Neuronal stem cell (in vitro differentiated cells): ENCODE results near the gene KIR3DL2.
"Not testable (repeated sequence)": the region's sequence is repeated elsewhere in the genome, so short reads cannot be mapped to it uniquely, and the experiment has no call there.

ENCODE experiments used
- DNase-seq: peaks from one replicate; pipeline ENCODE4 v3.0.0-alpha.2; 2013; ENCODE audit warnings: low spot score
- H2AFZ ChIP-seq: one replicate; pipeline ENCODE4 v1.6.1; 2013; ENCODE audit warnings: mild to moderate bottlenecking, low read length, inconsistent platforms
- H2AK5ac ChIP-seq: 2 replicates; pipeline ENCODE4 v1.6.1; 2013; ENCODE audit warnings: low read depth, mild to moderate bottlenecking, inconsistent platforms, low read length, moderate library complexity, mixed read lengths
- H2BK120ac ChIP-seq: 2 replicates; pipeline ENCODE4 v1.6.1; 2013; ENCODE audit warnings: low read depth, mild to moderate bottlenecking, inconsistent platforms, low read length, moderate library complexity, mixed read lengths
- H2BK12ac ChIP-seq: one replicate; pipeline ENCODE4 v1.6.1; 2013; ENCODE audit warnings: low read length, inconsistent platforms
- H2BK15ac ChIP-seq: 2 replicates; pipeline ENCODE4 v1.6.1; 2013; ENCODE audit warnings: mild to moderate bottlenecking, low read length, inconsistent platforms, mixed read lengths
- H2BK5ac ChIP-seq: one replicate; pipeline ENCODE4 v1.6.1; 2013; ENCODE audit warnings: inconsistent platforms, mild to moderate bottlenecking, low read length, moderate library complexity
- H3K14ac ChIP-seq: one replicate; pipeline ENCODE4 v1.6.1; 2013; ENCODE audit warnings: low read length, inconsistent platforms
- H3K18ac ChIP-seq: 2 replicates; pipeline ENCODE4 v1.6.1; 2013; ENCODE audit warnings: low read length, inconsistent platforms
- H3K23ac ChIP-seq: 2 replicates; pipeline ENCODE4 v1.6.1; 2013; ENCODE audit warnings: low read depth, mild to moderate bottlenecking, mixed read lengths, low read length, inconsistent platforms; ENCODE audit not compliant: poor library complexity
- H3K27ac ChIP-seq: replicated peaks from 3 replicates; pipeline ENCODE4 v1.5.1; 2013; ENCODE audit warnings: low read length, inconsistent platforms
- H3K27me3 ChIP-seq, 3 experiments: 2 replicates each; pipeline ENCODE4 v1.6.1; 2013; ENCODE audit warnings: low read length in 3 of 3, mild to moderate bottlenecking in 2 of 3, inconsistent platforms in 1 of 3, low read depth in 1 of 3, mixed read lengths in 1 of 3, moderate library complexity in 1 of 3; ENCODE audit not compliant: control insufficient read depth in 3 of 3, insufficient read depth in 3 of 3
- H3K36me3 ChIP-seq, 2 donors: replicated peaks in 1 of 2; 2 replicates each; pipeline ENCODE4 v1.6.1; 2013; ENCODE audit warnings: low read length in 2 of 2; ENCODE audit not compliant: control insufficient read depth in 2 of 2, insufficient read depth in 2 of 2
- H3K4ac ChIP-seq: 2 replicates; pipeline ENCODE4 v1.6.1; 2013; ENCODE audit warnings: inconsistent platforms, mild to moderate bottlenecking, low read length, moderate library complexity
- H3K4me1 ChIP-seq, 2 donors: 1 replicate in 1 of 2; 2 replicates in 1 of 2; pipeline ENCODE4 v1.6.1; 2013; ENCODE audit warnings: low read length in 2 of 2, low read depth in 1 of 2; ENCODE audit not compliant: control insufficient read depth in 2 of 2, insufficient read depth in 1 of 2
- H3K4me2 ChIP-seq: one replicate; pipeline ENCODE4 v1.6.1; 2013; ENCODE audit warnings: mild to moderate bottlenecking, low read length, inconsistent platforms; ENCODE audit not compliant: insufficient read depth, poor library complexity, severe bottlenecking
- H3K4me3 ChIP-seq, 2 donors: 2 replicates each; pipeline ENCODE4 v1.5.1; 2013; ENCODE audit warnings: low read length in 2 of 2, mild to moderate bottlenecking in 2 of 2, inconsistent platforms in 1 of 2, moderate library complexity in 1 of 2
- H3K79me1 ChIP-seq: one replicate; pipeline ENCODE4 v1.6.1; 2013; ENCODE audit warnings: low read depth, mild to moderate bottlenecking, inconsistent platforms, low read length, moderate library complexity
- H3K9ac ChIP-seq: one replicate; pipeline ENCODE4 v1.6.1; 2013; ENCODE audit warnings: mild to moderate bottlenecking, low read depth, low read length, inconsistent platforms; ENCODE audit not compliant: poor library complexity
- H3K9me3 ChIP-seq, 2 donors: replicated peaks in 1 of 2; 2 replicates each; pipeline versions ENCODE3 to v1.6.1; 2013; ENCODE audit warnings: low read length in 2 of 2, mild to moderate bottlenecking in 2 of 2, inconsistent platforms in 1 of 2, low read depth in 1 of 2, mixed read lengths in 1 of 2, moderate library complexity in 1 of 2; ENCODE audit not compliant: control insufficient read depth in 2 of 2, insufficient read depth in 1 of 2
- H4K8ac ChIP-seq: one replicate; pipeline ENCODE4 v1.6.1; 2013; ENCODE audit warnings: low read depth, mild to moderate bottlenecking, inconsistent platforms, low read length, moderate library complexity
- H4K91ac ChIP-seq: one replicate; pipeline ENCODE4 v1.6.1; 2013; ENCODE audit warnings: low read length, low read depth, mild to moderate bottlenecking, inconsistent platforms; ENCODE audit not compliant: poor library complexity
- WGBS, 2 donors: extraction: QIAGEN DNeasy Blood & Tissue Kit; methylation state at CpG; one replicate each; pipeline ENCODE4 v1.1.7; 2013; ENCODE audit warnings: missing lambda C conversion rate in 2 of 2, mixed read lengths in 1 of 2; ENCODE audit not compliant: insufficient read length in 2 of 2, insufficient replicate concordance in 1 of 2; ENCODE audit errors: extremely low coverage in 2 of 2; 5-methylcytosine and 5-hydroxymethylcytosine counted together

KIR3DL2 gene

GRCh38 chr19:54805665-54806515 is 44.4 kb upstream of the KIR3DL2 start:
- H3K14ac ChIP-seq = no peak overlapping the region
- WGBS, 2 donors = no CpG with 5 or more reads among the region's 14 CpGs
- no peak overlapping the region for H2BK15ac ChIP-seq
- H3K18ac ChIP-seq = no peak overlapping the region
- no peak overlapping the region for H4K8ac ChIP-seq
- DNase-seq = no peak
- no peak overlapping the region for H3K4me2 ChIP-seq
- H4K91ac ChIP-seq = no peak overlapping the region
- H3K27ac ChIP-seq = no peak overlapping the region
- H3K9ac ChIP-seq = no peak overlapping the region
- no peak overlapping the region for H2BK120ac ChIP-seq
- H3K4ac ChIP-seq = no peak overlapping the region
- no peak overlapping the region for H2BK12ac ChIP-seq
- no peaks in the 10 kb centered on the region for H3K79me1 ChIP-seq
- H3K36me3 ChIP-seq = no peaks in the 10 kb centered on the region
- no peak overlapping the region for H2AFZ ChIP-seq
- H3K4me1 ChIP-seq = no peaks in the 10 kb centered on the region
- H3K27me3 ChIP-seq = peaks cover 0 to 2% (median 0%) of the 10 kb centered on the region in 3 experiments
- H3K9me3 ChIP-seq = peaks cover 0 to 42% of the 10 kb centered on the region in 2 donors
- no peak overlapping the region for H2AK5ac ChIP-seq
- no peak overlapping the region for H3K4me3 ChIP-seq
- no peak overlapping the region for H2BK5ac ChIP-seq
- H3K23ac ChIP-seq = no peak overlapping the region

GRCh38 chr19:54806516-54806838 is 43.8 kb upstream of the KIR3DL2 start:
- Histone ChIP-seq H3K4me1 (no peaks in the 10 kb centered on the region), H3K14ac (no peak overlapping the region), H3K36me3 (no peaks in the 10 kb centered on the region), H3K4ac (no peak overlapping the region), H3K4me3 (no peak overlapping the region), H3K9ac (no peak overlapping the region), H3K4me2 (no peak overlapping the region), H2BK15ac (no peak overlapping the region), H2AFZ (no peak overlapping the region), H2AK5ac (no peak overlapping the region), H3K23ac (no peak overlapping the region), H3K27ac (no peak overlapping the region), H2BK12ac (no peak overlapping the region), H4K8ac (no peak overlapping the region), H4K91ac (no peak overlapping the region), H2BK120ac (no peak overlapping the region), H2BK5ac (no peak overlapping the region), H3K79me1 (no peaks in the 10 kb centered on the region), H3K18ac (no peak overlapping the region), H3K9me3 (peaks cover 0 to 39% of the 10 kb centered on the region in 2 donors), H3K27me3 (peaks cover 0 to 2% (median 0%) of the 10 kb centered on the region in 3 experiments)
- WGBS, 2 donors = no CpG with 5 or more reads among the region's 2 CpGs
- no peak for DNase-seq

GRCh38 chr19:54814571-54814970 is 35.7 kb upstream of the KIR3DL2 start:
- H3K23ac ChIP-seq, H2AK5ac ChIP-seq, H3K27ac ChIP-seq, H3K4ac ChIP-seq, H3K4me2 ChIP-seq, H4K8ac ChIP-seq, H3K4me1 ChIP-seq, H4K91ac ChIP-seq, H3K4me3 ChIP-seq, DNase-seq, H3K36me3 ChIP-seq, H2BK5ac ChIP-seq, H3K79me1 ChIP-seq, H2BK120ac ChIP-seq, H2AFZ ChIP-seq, H2BK15ac ChIP-seq, H3K18ac ChIP-seq, H3K14ac ChIP-seq, H3K9ac ChIP-seq, H3K27me3 ChIP-seq, H2BK12ac ChIP-seq: not testable (repeated sequence)
- peaks cover 0 to 21% of the 10 kb centered on the region in 2 donors for H3K9me3 ChIP-seq
- no CpG with 5 or more reads among the region's 3 CpGs for WGBS, 2 donors

DNA sequence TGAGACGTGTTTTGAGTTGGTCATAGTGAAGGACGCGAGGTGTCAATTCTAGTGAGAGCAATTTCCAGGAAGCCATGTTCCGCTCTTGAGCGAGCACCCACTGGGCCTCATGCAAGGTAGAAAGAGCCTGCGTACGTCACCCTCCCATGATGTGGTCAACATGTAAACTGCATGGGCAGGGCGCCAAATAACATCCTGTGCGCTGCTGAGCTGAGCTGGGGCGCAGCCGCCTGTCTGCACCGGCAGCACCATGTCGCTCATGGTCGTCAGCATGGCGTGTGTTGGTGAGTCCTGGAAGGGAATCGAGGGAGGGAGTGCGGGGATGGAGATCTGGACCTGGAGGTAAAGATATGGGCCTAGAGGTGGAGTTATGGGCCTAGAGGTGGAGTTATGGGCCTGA is 34.0 kb upstream of the KIR3DL2 start, which contains the start of gene KIR3DL1:
Gene KIR3DL1, plus strand, starts transcription at position 218 of the 400 bp plus-strand sequence.
- H4K91ac ChIP-seq, H4K8ac ChIP-seq, H3K4ac ChIP-seq, DNase-seq, H2AFZ ChIP-seq, H3K79me1 ChIP-seq, H3K27ac ChIP-seq, H3K23ac ChIP-seq, H3K4me1 ChIP-seq, H2BK5ac ChIP-seq, H3K36me3 ChIP-seq, H2BK12ac ChIP-seq, H3K18ac ChIP-seq, H2BK120ac ChIP-seq, H2BK15ac ChIP-seq, H3K14ac ChIP-seq, H3K9ac ChIP-seq, H3K27me3 ChIP-seq, H3K4me2 ChIP-seq, H2AK5ac ChIP-seq, H3K4me3 ChIP-seq: not testable (repeated sequence)
- H3K9me3 ChIP-seq = peaks cover 0 to 19% of the 10 kb centered on the region in 2 donors
- no CpG with 5 or more reads among the region's 17 CpGs for WGBS, 2 donors
